Activated CD8-positive, alpha-beta memory T cell treated with anti-CD3 and anti-CD28 coated beads, Interleukin-2, amount 50 U/mL, for 1 hour (primary cell): ENCODE results near the gene CA6.
"Not testable (repeated sequence)": the region's sequence is repeated elsewhere in the genome, so short reads cannot be mapped to it uniquely, and the experiment has no call there.

ENCODE experiments used
- DNase-seq: peaks from one replicate; pipeline ENCODE4 v3.0.0-alpha.2; 2020; ENCODE audit errors: extremely low read depth

Gene CA6

DNA sequence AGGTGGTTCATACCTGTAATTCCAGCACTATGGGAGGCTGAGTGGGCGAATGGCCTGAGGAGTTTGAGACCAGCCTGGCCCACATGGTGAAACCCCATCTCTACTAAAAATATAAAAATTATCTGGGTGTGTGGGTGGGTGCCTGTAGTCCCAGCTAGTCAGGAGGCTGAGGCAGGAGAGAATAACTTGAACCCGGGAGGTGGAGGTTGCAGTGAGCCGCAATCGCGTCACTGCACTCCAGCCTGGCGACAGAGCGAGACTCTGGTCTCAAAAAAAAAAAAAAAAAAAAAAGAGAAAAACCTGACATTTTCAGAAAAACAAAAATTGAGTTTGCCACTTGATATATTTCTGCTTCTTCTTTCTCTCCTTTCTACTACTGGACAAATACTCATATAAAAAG is 24.3 kb downstream of the CA6 start:
- no peak for DNase-seq

- DNase-seq, result no peak
Observed at GRCh38 chr1:8970870-8971337, 25.2 kb downstream of the CA6 start.

DNA sequence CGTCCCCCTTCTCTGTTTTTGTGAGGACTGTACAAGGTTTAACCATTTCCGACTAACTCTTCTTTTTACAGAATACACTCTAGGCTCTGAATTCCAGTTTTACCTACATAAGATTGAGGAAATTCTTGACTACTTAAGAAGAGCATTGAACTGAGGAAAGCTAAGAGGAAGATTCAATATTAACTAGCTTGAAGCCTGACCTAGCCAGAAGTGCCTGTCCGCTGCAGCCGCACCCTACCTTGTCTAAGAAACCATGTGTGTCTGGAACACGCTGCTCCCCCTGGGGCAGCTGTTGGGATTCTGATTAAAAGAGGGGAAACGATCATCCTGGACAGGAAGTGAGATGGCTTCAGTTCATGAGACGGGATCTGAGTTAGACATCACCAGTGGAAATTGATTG is 28.9 kb downstream of the CA6 start:
- DNase-seq, result no peak

DNA sequence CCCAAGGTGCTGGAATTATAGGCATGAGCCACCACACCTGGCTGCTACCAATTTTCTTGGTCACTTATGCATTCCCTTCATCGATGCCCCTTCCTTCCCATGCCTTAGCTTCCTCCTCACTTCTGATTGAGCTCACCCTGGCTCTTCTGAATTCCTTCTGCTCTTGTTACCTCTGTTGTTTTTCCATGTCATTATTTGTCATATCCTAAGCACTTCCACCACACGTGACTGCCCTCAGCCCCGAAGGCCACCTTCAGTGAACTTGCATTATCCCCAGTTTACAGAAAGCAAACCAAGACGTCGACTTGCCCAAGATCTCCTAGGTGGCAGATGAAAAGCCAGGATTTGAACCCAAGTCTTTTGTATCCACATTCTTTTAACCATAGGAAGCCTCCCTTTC is 30.7 kb downstream of the CA6 start:
- DNase-seq, result no peak

GRCh38 chr1:8976896-8977450 is 31.3 kb downstream of the CA6 start:
- no peak for DNase-seq

DNA sequence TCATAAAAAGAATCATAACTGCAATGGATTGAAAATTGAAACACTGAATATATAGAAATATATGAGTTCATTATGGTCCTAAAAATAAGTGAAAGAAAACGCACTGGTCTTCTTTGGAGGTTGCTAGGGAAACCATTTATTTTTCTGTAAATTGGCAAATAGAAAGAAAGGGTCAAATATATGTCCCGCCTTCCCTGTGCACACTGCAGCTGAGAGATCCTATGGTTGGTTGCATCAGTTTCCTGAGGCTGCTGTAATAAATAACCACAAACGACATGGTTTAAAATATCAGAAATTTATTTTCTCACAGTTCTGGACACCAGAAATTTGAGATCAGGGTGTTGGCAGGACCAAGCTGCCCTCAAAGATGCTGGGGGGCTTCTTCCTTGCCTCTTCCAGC is 35.0 kb downstream of the CA6 start:
- no peak for DNase-seq

- no peak for DNase-seq
Observed at GRCh38 chr1:8981169-8981568, 35.5 kb downstream of the CA6 start.

DNA sequence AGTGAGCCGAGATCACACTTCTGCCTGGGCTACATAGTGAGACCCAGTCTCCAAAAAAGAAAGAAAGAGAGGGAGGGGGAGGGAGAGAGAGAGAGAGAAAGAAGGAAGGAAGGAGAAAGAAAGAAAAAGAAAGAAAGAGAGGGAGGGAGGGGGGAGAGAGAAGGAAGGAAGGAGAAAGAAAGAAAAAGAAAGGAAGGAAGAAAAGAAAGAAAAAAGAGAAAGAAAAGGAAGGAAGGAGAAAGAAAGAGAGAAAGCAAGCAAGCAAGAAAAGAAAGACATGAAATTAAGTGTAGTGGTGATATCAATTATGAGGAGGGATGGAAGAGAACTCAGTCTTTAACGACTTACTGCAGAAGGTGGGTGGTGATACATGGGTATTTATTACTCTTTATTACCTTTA is 38.5 kb downstream of the CA6 start:
- no peak for DNase-seq

GRCh38 chr1:8984990-8985389 is 39.3 kb downstream of the CA6 start:
- no peak for DNase-seq

GRCh38 chr1:8985915-8986813 is 40.5 kb downstream of the CA6 start:
- no peak for DNase-seq

GRCh38 chr1:8986814-8987190 is 41.1 kb downstream of the CA6 start:
- no peak for DNase-seq

DNA sequence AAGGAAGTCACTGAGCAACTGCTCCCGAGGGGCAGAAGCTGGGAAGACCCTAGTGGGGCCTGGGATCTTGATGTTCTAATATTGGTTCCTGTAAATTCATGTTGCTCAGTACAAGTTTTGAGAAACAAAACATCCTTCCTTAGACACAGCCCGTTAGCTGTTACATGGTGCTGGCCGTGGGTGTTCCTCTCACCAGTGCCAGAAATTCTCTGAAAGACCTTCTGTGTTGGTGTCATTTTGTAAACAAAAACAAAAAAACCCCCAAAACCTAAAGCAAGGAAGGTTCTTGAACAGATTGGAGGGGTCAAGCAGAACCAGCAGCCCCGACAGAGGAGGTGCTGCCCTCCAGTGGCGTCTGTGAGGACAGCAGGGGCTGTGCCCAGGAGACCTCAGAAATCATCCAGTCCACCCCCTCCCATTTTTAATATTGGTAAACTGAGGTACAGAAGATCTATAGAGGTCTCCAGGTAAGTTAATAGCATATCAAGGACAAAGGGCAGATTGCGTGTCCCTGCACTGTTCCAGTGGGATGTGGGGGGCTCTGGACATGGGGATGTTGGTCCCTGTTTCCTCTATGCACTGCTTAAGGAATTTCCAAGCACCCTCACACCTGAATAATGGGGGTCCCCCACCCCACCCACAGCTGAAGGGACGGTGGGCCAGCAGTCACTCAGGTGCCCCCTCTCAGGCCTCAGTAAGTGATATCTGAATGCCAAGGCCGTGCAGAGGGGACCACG is 42.4 kb downstream of the CA6 start:
- no peak for DNase-seq

- DNase-seq, result no peak
Observed at GRCh38 chr1:8988618-8988967, 42.9 kb downstream of the CA6 start.

DNA sequence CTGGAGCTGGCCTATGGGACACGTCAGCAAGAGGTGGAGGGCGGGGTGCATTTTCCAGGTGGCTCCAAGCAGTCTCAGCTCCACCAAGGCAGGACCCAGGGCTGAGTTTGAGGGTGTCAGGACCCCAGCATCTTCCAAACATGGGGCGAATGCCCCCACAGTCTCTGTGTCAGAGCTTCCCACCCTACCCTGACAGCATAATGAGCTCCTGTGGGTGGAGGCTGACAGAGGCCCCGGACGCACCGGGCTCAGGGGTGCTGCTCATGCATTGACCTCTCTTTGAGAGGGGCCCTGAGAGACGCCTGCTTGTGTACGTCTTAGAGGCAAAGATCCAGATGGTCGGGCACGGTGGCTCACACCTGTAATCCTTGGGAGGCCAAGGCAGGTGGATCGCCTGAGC is 43.4 kb downstream of the CA6 start:
- DNase-seq, result no peak

GRCh38 chr1:8989821-8990220 is 44.2 kb downstream of the CA6 start:
- DNase-seq, result no peak

DNA sequence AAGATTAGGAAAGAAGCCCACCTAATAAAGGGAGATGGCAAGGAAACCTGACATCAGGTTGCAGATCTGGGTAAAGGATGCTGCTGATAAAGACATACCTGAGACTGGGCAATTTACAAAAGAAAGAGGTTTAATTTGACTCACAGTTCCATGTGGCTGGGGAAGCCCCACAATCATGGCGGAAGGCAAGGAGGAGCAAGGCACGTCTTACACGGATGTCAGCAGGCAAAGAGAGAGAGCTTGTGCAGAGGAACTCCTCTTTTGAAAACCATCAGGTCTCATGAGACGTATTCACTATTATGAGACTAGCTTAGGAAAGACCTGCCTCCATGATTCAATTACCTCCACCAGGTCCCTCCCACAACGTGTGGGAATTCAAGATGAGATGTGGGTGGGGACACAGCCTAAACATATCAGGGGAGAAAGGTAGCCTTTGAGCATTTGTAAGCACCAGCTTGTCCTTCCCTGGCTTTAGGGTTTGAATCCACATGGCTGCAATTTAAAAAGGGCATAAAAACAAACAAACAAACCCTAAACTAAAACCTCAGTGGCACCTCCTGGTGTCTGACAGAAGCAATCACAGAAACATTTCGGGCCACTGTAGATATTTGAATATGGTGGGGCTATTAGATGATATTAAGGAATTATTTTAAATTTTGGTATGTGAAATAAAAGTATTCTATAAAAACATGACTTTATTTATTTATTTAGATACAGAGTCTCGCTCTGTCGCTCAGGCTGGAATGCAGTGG is 47.4 kb downstream of the CA6 start:
- no peak for DNase-seq

DNA sequence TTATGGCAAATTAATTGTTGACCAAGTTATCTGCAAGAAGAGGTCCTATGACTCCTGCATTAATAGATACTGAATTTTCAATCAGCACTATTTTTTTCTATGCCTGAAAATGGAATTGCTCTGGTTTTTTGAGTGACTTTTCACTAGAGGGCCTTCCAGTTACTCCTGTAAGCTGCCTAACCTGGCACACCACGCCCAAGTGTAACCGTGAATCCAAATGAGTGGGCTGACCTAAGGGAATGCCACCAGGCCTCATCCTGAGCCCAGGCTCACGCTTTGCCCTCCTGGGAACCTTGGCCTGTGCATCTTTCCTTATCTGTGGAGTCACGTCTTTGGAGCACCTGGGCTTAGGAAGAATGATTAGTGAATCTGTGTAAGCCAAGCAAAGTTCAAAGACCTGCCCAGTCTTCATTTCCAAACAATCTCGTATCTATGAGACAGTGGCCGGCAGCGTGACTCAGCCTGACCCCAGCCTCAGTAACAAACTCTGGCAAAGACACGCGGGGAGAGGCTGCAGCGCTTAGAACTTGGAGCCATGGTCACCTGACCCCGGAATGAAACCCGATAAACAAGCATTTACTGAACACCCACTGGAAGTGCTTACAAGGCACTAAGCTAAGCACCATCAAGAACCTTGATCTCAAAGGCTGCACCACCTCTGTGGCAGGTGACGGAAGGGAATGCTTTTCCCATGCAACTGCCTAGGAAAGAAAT is 48.5 kb downstream of the CA6 start:
- not testable (repeated sequence) for DNase-seq

- not testable (repeated sequence) for DNase-seq
Observed at GRCh38 chr1:9001534-9002214, 56.0 kb downstream of the CA6 start.

DNA sequence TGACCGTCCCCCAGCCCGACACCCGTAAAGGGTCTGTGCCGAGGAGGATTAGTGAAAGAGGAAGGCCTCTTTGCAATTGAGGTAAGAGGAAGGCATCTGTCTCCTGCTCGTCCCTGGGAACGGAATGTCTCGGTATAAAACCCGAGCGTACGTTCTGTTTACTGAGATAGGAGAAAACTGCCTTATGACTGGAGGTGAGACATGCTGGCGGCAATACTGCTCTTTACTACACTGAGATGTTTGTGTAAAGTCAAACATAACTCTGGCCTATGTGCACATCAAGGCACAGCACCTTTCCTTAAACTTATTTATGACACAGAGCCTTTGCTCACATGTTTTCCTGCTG is 56.5 kb downstream of the CA6 start:
- DNase-seq, result not testable (repeated sequence)

DNA sequence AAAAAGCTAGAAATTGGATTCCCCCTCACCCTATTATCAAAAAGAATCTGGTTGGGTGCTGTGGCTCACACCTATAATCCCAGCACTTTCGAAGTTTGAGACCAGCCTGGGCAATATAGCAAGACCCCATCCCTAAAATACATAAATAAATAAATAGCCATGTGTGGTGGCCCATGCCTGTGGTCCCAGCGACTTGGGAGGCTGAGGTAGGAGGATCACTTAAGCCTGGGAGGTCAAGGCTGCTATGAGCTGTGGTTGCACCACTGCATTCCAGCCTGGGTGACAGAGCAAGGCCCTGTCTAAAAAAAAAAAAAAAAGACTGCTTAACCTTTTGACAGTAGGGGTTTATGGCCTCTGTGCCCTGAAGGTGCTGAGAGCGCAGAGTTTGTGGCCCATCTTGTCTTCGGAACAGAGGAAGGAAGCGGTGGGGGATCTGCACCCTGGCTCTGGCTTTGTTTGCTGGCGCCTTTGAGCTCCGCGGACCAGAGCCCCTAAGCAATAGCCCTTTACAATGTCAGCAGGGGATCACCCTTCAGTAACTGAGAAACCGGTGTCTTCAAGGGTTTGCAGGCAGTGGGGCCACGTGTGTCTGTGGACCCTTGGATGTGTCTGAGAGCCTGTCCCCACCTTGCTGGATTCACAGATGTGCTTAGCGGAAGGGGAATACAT is 58.5 kb downstream of the CA6 start:
- no peak for DNase-seq
